RWPE1 (cell line): ENCODE data around the gene GLUL.

Source experiments
- CTCF ChIA-PET: fragments of 350-600 bp; sonication (Branson Sonifier 250); formaldehyde crosslinking; extraction: SDS; loops from one replicate; lab custom pipeline; 2021; lab: Yijun Ruan, JAX
- POLR2A ChIA-PET: fragments of 400-600 bp; formaldehyde crosslinking; extraction: SDS; loops from one replicate; lab custom pipeline; 2020; ENCODE audit warnings: antibody characterized with exemption; ENCODE audit not compliant: low non-redundant PET; lab: Yijun Ruan, JAX
- DNase-seq: peaks from one replicate; pipeline ENCODE4 v3.0.0; 2012; ENCODE audit warnings: low spot score
- H3K27ac ChIP-seq: fragments of 450-650 bp; 2 replicates; pipeline ENCODE4 v1.5.1; 2017
- TF ChIP-seq, protein P1 (sequence below): fragments of 450-650 bp; conservative IDR thresholded peaks from 2 replicates; pipeline ENCODE4 v1.5.1; 2017; ENCODE audit warnings: low read depth, mild to moderate bottlenecking

The GLUL gene

GRCh38 chr1:182359645-182360044 lies 31.9 kb downstream of the GLUL start:
- DNase-seq = no peak
- CTCF ChIA-PET = interaction anchor here (0.6 kb wide), 1 partner anchor 33 kb away, joined by 9 read pairs; no protein-coding TSS in a partner anchor
- POLR2A ChIA-PET = no interaction called here
- TF ChIP-seq, protein P1, sequence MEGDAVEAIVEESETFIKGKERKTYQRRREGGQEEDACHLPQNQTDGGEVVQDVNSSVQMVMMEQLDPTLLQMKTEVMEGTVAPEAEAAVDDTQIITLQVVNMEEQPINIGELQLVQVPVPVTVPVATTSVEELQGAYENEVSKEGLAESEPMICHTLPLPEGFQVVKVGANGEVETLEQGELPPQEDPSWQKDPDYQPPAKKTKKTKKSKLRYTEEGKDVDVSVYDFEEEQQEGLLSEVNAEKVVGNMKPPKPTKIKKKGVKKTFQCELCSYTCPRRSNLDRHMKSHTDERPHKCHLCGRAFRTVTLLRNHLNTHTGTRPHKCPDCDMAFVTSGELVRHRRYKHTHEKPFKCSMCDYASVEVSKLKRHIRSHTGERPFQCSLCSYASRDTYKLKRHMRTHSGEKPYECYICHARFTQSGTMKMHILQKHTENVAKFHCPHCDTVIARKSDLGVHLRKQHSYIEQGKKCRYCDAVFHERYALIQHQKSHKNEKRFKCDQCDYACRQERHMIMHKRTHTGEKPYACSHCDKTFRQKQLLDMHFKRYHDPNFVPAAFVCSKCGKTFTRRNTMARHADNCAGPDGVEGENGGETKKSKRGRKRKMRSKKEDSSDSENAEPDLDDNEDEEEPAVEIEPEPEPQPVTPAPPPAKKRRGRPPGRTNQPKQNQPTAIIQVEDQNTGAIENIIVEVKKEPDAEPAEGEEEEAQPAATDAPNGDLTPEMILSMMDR = no peak
- H3K27ac ChIP-seq = no peak overlapping the region

DNA sequence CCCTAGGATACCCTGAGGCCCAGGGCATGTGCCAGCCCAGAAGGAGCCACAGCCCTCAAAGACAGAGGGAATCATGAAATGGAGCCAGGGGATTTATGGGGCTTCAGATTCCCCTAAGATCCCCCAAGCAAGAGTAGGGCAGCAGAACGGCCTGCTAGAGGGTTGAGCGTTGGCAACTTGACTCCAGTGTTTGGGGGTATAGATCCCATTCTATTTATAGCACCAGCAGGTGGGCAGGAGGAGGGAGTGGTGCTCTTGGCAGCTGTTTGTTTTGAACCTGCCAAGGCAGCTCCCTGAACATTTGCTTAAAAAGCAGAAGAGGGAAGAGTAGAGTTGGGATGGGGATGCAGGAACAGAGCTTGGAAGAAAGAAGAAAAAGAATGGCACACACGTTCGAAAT lies 33.7 kb downstream of the GLUL start:
- DNase-seq = no peak
- ChIA-PET POLR2A (no interaction called here), CTCF (interaction anchor here (0.6 kb wide), 1 partner anchor 306 kb away, joined by 8 read pairs; no protein-coding TSS in a partner anchor)
- TF ChIP-seq, protein P1 = no peak
- H3K27ac ChIP-seq = no peak overlapping the region

- CTCF ChIA-PET = no interaction called here
- no peak overlapping the region for H3K27ac ChIP-seq
These were observed 34.4 kb downstream of the GLUL start for GRCh38 chr1:182357171-182357570.

DNA sequence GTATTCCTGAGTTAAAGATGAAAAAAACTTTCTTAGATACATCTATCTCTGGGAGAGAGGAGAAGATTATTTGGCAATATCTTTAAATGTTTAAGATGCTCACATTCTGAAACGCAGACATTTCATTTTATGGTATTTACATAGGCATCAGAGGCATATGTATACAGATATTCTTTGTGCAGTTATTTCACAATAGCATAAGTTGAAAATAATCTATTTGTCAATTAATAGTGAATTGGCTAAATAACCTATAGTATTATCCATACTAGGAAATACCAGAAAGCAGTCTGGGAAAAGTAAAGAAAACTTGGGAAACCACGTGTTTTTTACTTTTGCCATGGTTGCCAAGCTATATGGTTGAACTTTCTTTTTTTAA lies 35.9 kb downstream of the GLUL start:
- POLR2A ChIA-PET = no interaction called here
- DNase-seq = no peak
- no peak overlapping the region for H3K27ac ChIP-seq
- TF ChIP-seq, protein P1 = no peak
- CTCF ChIA-PET = no interaction called here

More at GRCh38 chr1:182357171-182357570, 34.4 kb downstream of the GLUL start:
- TF ChIP-seq, protein P1 = no peak
- POLR2A ChIA-PET = no interaction called here
- DNase-seq = no peak

DNA sequence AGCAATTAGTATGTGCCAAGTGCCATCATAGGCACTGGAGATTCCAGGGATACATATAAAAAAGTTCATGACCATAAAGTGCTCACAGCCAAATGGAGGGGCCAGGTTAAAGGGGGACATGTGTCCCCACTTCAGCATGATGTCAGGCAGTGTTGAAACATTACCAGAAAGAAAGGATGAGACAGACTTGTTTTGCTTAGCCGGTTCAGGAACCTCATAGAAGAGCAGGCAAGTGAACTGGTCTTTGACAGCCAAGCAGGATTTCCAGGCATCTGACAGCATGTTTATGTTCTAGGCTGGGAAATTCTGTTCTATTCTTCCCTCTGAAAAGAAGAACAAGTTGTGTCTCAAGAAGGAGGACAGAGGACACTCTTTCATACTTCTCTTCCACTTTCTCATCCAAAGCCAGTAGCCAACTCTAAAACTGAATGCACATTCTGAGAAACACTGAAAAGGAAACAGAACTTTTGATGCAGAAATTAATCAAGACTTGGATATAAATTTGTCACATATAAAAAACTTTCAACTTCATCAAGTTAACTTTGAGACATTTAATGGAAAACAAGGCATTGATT lies 39.7 kb downstream of the GLUL start:
- no peak overlapping the region for H3K27ac ChIP-seq
- ChIA-PET CTCF (interaction anchor here (0.7 kb wide), 1 partner anchor 117 kb away, joined by 3 read pairs; no protein-coding TSS in a partner anchor), POLR2A (no interaction called here)
- TF ChIP-seq, protein P1 = no peak
- DNase-seq = no peak

- POLR2A ChIA-PET = no interaction called here
- CTCF ChIA-PET = no interaction called here
- no peak for DNase-seq
- TF ChIP-seq, protein P1 = no peak
- no peak overlapping the region for H3K27ac ChIP-seq
These were observed 40.8 kb downstream of the GLUL start for GRCh38 chr1:182350839-182351238.
